ENCODE results near the gene ADRA2B. TPM values are rescaled to one million over a fixed set of nuclear protein-coding genes. Genes with fewer than 3 reads are reported as not detected.

ADRA2B gene
- total RNA-seq, 1 experiment from 2014 or later: 2.7 TPM

- no peaks in the 10 kb centered on the region for H3K79me2 ChIP-seq (ENCODE audit: insufficient read depth, low read length)
- no peak overlapping the region for H2BK120ac ChIP-seq (ENCODE audit: low read depth, low read length, poor library complexity, severe bottlenecking)
- H3K9ac ChIP-seq (ENCODE audit: extremely low read depth, insufficient read length, low read length): no peak overlapping the region
- H3K79me1 ChIP-seq (ENCODE audit: insufficient read depth, low read depth, low read length, poor library complexity, severe bottlenecking): no peaks in the 10 kb centered on the region
- no peaks in the 10 kb centered on the region for H3K9me3 ChIP-seq (ENCODE audit: control insufficient read depth, low read depth, low read length)
- peak; percentile 97 for DNase-seq
- no peak overlapping the region for H3K23ac ChIP-seq (ENCODE audit: insufficient read length, low read depth, low read length)
- no peaks in the 10 kb centered on the region; the same call in 1 of the 2 replicates for H3K4me1 ChIP-seq (ENCODE audit: insufficient read depth, low read length)
- H4K5ac ChIP-seq (ENCODE audit: insufficient read length, low read depth, low read length): no peak overlapping the region
- H2BK5ac ChIP-seq (ENCODE audit: insufficient read length, low read length): no peak overlapping the region
- peak overlapping the region; percentile 18 for H3K18ac ChIP-seq (ENCODE audit: insufficient read length, low read depth, low read length)
- no peak overlapping the region for H2BK15ac ChIP-seq (ENCODE audit: low read depth, low read length)
- no peak overlapping the region for H4K8ac ChIP-seq (replicated peaks; ENCODE audit: insufficient read length, low read depth, low read length)
- WGBS (ENCODE audit: extremely low coverage, insufficient read length, low lambda C conversion rate): no CpG with 5 or more reads among the region's 29 CpGs
- no peaks in the 10 kb centered on the region; the same call in 1 of the 2 replicates for H3K27me3 ChIP-seq (ENCODE audit: insufficient read depth, low read length)
- peak overlapping the region in 2 of 3 experiments; percentile 61 to 62; a peak in 3 of 7 replicates for H3K27ac Mint-ChIP-seq
- H3K4me2 ChIP-seq (ENCODE audit: insufficient read depth, insufficient read length, low read length): peak overlapping the region; percentile 9
- no peak overlapping the region for H3K4ac ChIP-seq (ENCODE audit: low read depth, low read length)
- peak overlapping the region; percentile 77; the same call in 1 of the 2 replicates for H3K14ac ChIP-seq (ENCODE audit: insufficient read depth, low read length)
- H2BK12ac ChIP-seq (ENCODE audit: insufficient read length, low read depth, low read length): no peak overlapping the region
- no peak overlapping the region for H2AK5ac ChIP-seq (ENCODE audit: insufficient read length, low read length)
- H2BK20ac ChIP-seq (ENCODE audit: low read depth, low read length, poor library complexity, severe bottlenecking): no peak overlapping the region
- H4K20me1 ChIP-seq (ENCODE audit: control insufficient read depth, insufficient read depth, insufficient read length): no peaks in the 10 kb centered on the region
- no peak overlapping the region for H3K56ac ChIP-seq (ENCODE audit: insufficient read length, low read depth, low read length)
- 0 out of 5 replicates have a peak, but pooled peaks cover 0 to 3% of the 10 kb centered on the region in 2 experiments for H3K9me3 Mint-ChIP-seq
- peaks cover 36% of the 10 kb centered on the region for H3K27me3 Mint-ChIP-seq (ENCODE audit: low read depth)
- peaks cover 0 to 10% (median 3%) of the 10 kb centered on the region in 3 experiments; a peak in 3 of 7 replicates for H3K36me3 Mint-ChIP-seq (ENCODE audit: insufficient read depth in 1 of 3, low read depth in 3 of 3)
- peaks cover 34 to 63% of the 10 kb centered on the region in 2 experiments for H3K4me1 Mint-ChIP-seq
- H3K23me2 ChIP-seq (ENCODE audit: insufficient read length, low read depth, low read length, poor library complexity, severe bottlenecking): peaks cover 6% of the 10 kb centered on the region
- no peak overlapping the region for H3K27ac ChIP-seq (ENCODE audit: insufficient read length, low read depth, low read length)
- no peak overlapping the region for H2AFZ ChIP-seq (ENCODE audit: low read length)
- no peak overlapping the region for H4K91ac ChIP-seq (ENCODE audit: insufficient read length, low read depth, low read length)
- TF ChIP-seq CTCF (conservative IDR thresholded peaks at IDR 0.05): no peak
- peak overlapping the region; percentile 32 to 36; a peak in 2 of 5 replicates for H3K4me3 Mint-ChIP-seq
- no peak overlapping the region for H3T11ph ChIP-seq (ENCODE audit: low read length)
These were observed 32.2 kb upstream of the ADRA2B start for GRCh38 chr2:96148410-96149217.

Measured in H9 (cell line).